HL-60/S4 treated with phorbol 12-myristate 13-acetate at 8.2 ng/mL for 4 days and 3 days (cell line): ENCODE results near the gene TOLLIP.

Experiments used
- in situ Hi-C: fragments of 300-500 bp; cut with MboI; formaldehyde crosslinking; loops from 2 replicates; pipeline ENCODE4 v1.15.0; 2022; ENCODE audit warnings: low sequenced_read_pairs

The TOLLIP gene

GRCh38 chr11:1317993-1318392 lies 8.6 kb upstream of the TOLLIP start:
- in situ Hi-C loops: no loop called here

- in situ Hi-C loops: no loop called here
These were observed 8.0 kb upstream of the TOLLIP start for GRCh38 chr11:1317432-1317831.

GRCh38 chr11:1310772-1311468 lies 1.5 kb upstream of the TOLLIP start:
- in situ Hi-C loops: no loop called here

GRCh38 chr11:1310318-1310687 lies 871 bp upstream of the TOLLIP start:
- in situ Hi-C loops: no loop called here

- in situ Hi-C loops: no loop called here
These were observed 512 bp downstream of the TOLLIP start for GRCh38 chr11:1308743-1309497.

GRCh38 chr11:1307998-1308742 lies 1.3 kb downstream of the TOLLIP start:
- in situ Hi-C loops: no loop called here

- in situ Hi-C loops: no loop called here
These were observed 2.1 kb downstream of the TOLLIP start for GRCh38 chr11:1307163-1307870.

GRCh38 chr11:1306186-1307162 lies 3.0 kb downstream of the TOLLIP start:
- in situ Hi-C loops: no loop called here

- in situ Hi-C loops: no loop called here
These were observed 3.9 kb downstream of the TOLLIP start for GRCh38 chr11:1305501-1306056.

- in situ Hi-C loops: no loop called here
These were observed 4.4 kb downstream of the TOLLIP start for GRCh38 chr11:1305063-1305495.

- in situ Hi-C loops: no loop called here
These were observed 5.1 kb downstream of the TOLLIP start for GRCh38 chr11:1304380-1304779.

GRCh38 chr11:1303973-1304372 lies 5.5 kb downstream of the TOLLIP start:
- in situ Hi-C loops: no loop called here

- in situ Hi-C loops: no loop called here
These were observed 6.2 kb downstream of the TOLLIP start for GRCh38 chr11:1303126-1303821.

- in situ Hi-C loops: no loop called here
These were observed 6.8 kb downstream of the TOLLIP start for GRCh38 chr11:1302461-1303125.

GRCh38 chr11:1302041-1302460 lies 7.4 kb downstream of the TOLLIP start:
- in situ Hi-C loops: no loop called here

GRCh38 chr11:1301220-1302000 lies 8.0 kb downstream of the TOLLIP start:
- in situ Hi-C loops: no loop called here

- in situ Hi-C loops: no loop called here
These were observed 8.8 kb downstream of the TOLLIP start for GRCh38 chr11:1300569-1301187.
